Activated CD4-positive, alpha-beta T cell treated with anti-CD3 and anti-CD28 coated beads for 1 hour (primary cell): ENCODE measurements around the gene AMN.

Experiments used
- DNase-seq: peaks from one replicate; pipeline ENCODE4 v3.0.0-alpha.2; 2020

The AMN gene

DNA sequence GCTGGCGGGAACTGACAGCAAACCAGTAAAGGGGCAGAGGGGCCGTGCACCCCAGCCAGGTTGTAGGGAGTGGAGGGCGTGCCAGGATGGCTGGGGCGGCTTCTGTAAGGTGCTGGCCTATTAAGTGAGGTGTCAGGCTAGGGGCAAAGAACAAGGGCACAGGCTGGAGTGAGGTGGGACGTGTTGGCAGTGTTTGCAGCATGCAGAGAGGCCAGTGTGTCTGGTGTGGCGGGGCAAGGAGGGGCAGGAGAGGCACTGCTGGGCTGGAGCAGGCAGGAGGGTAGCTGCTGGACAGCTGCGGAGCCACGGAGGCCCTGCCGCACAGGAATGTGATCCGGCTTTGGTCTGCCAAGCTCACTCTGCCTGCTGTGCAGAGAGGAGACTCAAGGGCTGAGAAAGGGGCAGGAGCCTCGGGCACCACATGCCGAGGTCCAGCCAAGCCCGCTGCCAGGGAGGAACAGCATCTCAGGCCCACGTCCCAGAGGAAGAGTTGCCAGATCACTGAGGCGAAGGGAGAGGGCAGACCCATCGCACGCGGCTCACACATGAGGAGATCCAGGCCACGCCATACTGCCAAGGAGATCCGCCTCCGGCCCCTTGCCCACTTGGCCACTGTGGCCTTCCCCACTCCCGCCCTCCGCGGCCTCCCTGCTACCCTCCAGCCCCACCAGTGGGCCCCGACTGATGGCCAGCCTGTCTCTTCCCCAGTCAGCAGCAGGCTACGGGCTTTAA is 46.8 kb downstream of the AMN start:
- no peak for DNase-seq

DNA sequence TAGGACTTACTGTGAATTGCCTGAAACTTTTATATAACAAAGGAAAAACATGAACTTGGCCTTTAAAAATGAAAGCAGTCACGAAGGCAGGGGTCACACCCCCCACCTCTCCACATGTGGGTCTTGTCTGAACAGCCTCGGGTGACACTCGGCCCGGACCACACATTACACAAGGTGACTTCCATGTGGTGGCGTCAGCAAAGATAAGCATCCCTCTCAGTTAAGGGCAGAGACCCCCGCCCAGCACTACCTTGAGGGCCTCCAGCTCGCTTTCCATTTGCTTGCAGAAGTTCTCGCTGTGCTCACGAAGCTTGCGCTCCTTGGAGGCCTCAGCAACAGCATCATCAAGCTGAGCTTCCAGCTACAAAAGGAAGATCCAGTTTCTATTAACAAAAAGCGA is 47.4 kb downstream of the AMN start:
- no peak for DNase-seq

DNA sequence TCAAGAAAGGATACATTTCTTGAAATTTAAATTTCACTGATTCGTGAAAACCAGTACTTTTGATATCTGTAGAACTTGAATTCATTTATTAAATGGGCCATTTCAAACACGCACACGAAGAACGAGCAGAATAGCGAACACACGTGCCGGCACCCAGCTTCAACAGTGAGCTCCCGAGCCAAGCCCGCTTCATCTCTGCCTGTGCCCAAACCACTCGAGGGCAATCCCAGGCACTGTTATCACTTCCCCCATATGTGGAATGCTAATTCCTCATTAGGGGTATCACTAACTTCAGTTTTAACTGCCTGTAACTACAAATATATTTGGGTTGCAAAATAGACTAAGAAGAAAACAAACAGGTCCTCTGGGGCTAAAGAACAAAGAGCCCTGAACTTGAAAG is 48.0 kb downstream of the AMN start:
- DNase-seq, result no peak

DNA sequence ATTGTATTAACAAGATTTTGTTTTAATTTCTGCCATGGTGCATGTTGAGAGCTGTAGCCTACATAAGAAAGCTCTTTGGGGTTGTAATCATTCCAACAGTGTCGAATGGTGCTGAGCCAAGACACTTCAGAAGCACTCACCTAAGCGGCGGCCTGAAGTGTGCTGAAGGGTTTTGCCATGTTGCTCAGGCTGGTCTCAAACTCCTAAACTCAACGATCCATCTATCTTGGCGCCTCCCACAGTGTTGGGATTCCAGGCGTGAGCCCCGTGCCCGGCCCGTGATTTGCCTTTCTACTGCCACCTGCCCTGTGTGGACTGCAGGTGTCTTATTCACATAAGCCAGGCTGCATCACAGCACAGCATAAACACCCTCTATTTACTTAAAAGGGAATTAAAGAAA is 48.9 kb downstream of the AMN start:
- no peak for DNase-seq

DNA sequence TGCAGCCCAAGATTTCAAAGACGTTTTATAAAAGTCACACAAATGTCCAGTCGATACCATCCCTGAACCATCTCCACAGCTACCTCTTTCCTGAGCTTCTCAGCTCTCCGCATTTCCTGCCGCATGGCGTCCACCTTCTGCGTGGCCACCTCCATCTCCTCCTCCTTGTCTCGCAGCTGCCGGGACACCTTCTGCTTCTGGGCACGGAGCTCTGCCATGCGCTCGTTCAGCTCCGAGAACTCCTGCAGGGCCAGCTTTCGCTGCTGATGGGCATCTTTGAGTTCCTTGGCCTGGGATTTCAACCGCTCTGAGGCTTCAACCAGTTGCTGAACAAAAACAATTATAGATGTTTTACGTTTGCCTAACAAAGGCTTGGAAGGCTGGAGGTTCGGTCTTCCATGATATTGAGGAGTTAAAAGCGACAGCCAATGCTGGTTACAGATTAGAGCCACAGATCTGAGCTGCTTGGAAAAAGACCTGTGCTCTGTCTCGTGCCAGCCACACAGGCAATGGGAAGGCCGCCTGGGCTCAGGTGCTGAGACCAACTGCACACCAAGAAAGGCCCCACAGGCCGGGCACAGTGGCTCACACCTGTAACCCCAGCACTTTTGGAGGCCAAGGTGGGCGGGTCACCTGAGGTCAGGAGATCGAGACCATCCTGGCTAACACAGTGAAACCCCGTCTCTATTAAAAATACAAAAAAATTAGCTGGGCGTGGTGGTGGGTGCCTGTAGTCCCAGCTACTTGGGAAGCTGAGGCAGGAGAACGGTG is 49.6 kb downstream of the AMN start:
- DNase-seq, result no peak

DNA sequence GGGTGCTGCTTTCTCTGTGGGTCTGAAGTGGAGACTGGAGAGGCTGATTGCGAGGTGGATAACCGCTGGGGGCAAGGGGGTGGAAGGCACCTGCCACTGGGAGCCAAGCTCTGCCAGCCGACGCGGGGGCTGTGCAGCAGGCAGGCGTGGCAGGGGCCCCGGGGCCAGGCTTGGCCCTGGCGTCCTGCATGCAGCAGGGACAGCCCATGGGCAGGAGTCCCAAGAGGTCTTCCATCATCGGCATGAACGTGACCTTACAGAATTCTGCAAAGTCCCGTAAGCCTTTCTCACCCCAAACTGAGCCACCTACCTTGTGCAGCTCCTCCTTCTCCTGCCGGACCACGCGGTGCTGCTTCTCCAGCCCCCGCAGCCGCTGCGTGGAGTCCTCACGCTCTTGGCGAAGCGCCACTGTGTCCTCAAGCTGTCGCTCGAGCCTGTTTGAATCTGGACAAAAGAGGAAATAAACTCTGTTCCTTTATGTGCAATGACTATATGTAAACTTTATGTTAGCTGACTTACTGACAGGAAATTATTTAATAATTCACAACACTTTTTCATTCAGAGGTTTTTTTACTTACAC is 51.3 kb downstream of the AMN start:
- DNase-seq, result no peak

DNA sequence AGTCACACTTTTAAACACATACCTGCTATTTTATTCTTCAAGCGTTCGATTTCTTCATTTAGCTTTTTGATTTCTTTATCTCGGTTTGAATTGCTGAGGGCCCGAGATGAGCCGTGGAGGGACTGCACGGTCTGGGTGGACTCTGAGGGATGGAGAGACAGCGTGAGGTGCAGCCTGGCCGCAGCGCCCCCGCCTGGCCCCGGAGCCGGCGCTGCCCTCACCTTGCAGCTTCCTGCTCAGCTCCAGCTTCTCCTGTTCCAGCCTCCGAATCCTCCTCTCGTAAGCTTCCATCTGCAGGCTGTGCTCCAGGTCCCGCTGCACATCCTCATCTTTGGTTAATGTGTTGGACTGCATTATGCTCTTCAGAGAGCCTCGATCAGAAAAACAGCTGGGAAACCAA is 53.2 kb downstream of the AMN start:
- DNase-seq, result no peak

DNA sequence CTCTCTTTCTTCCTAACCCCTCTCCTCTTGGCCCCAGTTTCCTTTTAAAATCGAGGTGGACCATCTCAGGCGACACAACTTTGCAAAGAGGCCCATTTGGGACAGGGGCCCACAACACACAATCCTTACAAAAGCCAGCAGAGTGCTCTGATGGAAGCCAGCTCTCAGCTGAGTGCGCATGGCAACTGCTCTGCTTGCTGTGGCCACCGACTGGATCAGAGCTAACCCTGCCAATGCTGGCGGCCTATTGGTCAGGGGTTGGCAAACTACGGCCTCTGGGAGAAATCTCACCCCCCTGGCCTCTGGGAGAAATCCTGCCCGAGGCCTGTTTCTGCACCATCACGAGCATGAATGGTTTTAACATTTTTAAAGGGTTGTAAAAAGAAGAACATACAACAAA is 55.0 kb downstream of the AMN start:
- DNase-seq, result no peak

DNA sequence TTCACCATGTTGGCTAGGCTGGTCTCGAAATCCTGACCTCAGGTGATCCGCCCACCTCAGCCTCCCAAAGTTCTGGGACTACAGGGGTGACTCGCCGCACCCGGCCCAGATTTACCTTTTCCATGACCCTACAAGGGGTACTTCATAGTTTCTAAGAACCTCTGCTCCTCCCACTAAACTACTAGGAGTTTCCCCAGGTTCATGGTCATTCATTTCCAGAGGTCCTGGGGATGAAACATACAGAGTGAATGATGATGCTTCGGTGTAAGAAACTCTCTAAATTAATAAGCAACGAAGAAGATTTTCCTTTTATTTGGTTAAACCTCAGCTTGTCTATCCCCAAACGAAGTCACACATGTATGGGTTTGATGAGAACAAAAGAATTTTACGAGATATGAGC is 56.9 kb downstream of the AMN start:
- DNase-seq, result no peak

DNA sequence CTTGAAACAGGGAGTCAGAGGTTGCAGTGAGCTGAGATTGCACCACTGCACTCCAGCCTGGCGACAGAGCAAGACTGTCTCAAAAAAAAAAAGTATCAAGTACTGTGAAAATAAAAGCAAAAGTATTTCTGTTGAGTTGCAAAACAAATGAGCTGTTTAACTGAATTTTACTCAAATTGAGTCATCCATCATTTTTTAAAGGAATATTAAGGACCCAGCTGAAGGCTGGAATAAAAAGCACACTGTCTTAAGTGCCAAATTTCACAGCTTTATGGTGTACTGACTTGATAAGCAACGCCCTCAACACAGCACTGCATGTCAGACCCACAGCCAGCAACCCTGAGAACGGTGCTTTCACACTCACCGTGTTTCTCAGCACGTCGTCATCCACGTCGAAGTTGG is 57.9 kb downstream of the AMN start:
- no peak for DNase-seq
